ENCODE results near the gene CHST11. TPM values are rescaled to one million over a fixed set of nuclear protein-coding genes. Genes with fewer than 3 reads are reported as not detected.

The CHST11 gene
- total RNA-seq, 4 donors from 2014 or later: 20.8 to 56.7 (median 26.5) TPM

DNA sequence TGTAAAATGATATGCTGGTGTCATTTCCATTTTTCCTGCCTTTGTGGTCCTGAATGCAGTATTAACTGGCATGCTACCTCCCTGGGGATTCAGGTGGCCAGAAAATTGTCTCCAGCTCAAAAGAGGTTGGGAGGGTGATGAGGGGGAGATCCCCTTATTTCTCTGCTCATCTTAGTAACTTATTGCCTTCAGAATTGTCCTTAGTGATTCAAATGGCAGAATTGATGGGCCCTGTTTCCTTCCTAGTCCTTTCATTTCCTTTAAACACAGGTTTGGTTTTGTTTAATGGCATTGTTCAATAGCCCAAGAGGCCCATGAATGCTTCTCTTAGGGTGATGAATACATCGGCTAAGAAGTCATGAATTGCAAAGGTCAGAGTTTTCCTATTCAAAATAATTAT, 294.4 kb downstream of the CHST11 start:
- DNase-seq (ENCODE audit: low spot score in 2 of 2): no peak
- H3K36me3 ChIP-seq: no peaks in the 10 kb centered on the region
- 34 to 40% methylated on average over 1 of the region's 1 CpG for WGBS, 2 donors
- H3K4me3 ChIP-seq: no peak overlapping the region
- H3K9me3 ChIP-seq: no peaks in the 10 kb centered on the region
- no peak overlapping the region for H3K27ac ChIP-seq
- TF ChIP-seq, protein P1, sequence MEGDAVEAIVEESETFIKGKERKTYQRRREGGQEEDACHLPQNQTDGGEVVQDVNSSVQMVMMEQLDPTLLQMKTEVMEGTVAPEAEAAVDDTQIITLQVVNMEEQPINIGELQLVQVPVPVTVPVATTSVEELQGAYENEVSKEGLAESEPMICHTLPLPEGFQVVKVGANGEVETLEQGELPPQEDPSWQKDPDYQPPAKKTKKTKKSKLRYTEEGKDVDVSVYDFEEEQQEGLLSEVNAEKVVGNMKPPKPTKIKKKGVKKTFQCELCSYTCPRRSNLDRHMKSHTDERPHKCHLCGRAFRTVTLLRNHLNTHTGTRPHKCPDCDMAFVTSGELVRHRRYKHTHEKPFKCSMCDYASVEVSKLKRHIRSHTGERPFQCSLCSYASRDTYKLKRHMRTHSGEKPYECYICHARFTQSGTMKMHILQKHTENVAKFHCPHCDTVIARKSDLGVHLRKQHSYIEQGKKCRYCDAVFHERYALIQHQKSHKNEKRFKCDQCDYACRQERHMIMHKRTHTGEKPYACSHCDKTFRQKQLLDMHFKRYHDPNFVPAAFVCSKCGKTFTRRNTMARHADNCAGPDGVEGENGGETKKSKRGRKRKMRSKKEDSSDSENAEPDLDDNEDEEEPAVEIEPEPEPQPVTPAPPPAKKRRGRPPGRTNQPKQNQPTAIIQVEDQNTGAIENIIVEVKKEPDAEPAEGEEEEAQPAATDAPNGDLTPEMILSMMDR (IDR thresholded peaks at IDR 0.05): no peak
- no peak for TF ChIP-seq POLR2A (IDR thresholded peaks at IDR 0.05)
- no peak for TF ChIP-seq EP300 (IDR thresholded peaks at IDR 0.05)
- H3K27me3 ChIP-seq: no peaks in the 10 kb centered on the region
- peaks cover 0 to 18% (median 5%) of the 10 kb centered on the region in 4 donors for H3K4me1 ChIP-seq

DNA sequence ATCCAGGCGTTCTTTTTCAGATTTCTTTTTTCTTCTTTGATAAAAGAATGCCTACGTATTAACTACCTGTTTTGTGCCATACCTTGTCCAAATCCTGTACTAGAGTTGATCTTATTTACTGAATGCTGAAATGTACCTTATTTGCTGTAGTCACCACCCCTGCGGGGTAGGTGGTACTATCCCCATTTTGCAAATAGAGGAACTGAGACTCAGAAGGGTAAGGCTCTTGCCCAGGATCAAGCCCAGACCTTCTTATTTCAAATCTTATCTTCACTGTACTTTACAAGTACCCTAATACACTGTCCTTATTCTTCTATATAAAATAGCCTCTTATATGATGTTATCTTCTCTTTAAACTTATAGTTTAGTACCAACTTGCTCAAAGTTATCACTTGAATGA, 294.8 kb downstream of the CHST11 start:
- H3K9me3 ChIP-seq: no peaks in the 10 kb centered on the region
- WGBS, 2 donors: 74 to 83% methylated on average over 3 of the region's 3 CpGs
- no peak for DNase-seq (ENCODE audit: low spot score in 2 of 2)
- H3K36me3 ChIP-seq: no peaks in the 10 kb centered on the region
- TF ChIP-seq, protein P1 (IDR thresholded peaks at IDR 0.05): no peak
- TF ChIP-seq POLR2A (IDR thresholded peaks at IDR 0.05): no peak
- peaks cover 0 to 18% (median 5%) of the 10 kb centered on the region in 4 donors for H3K4me1 ChIP-seq
- no peak overlapping the region for H3K27ac ChIP-seq
- H3K4me3 ChIP-seq: no peak overlapping the region
- H3K27me3 ChIP-seq: no peaks in the 10 kb centered on the region

DNA sequence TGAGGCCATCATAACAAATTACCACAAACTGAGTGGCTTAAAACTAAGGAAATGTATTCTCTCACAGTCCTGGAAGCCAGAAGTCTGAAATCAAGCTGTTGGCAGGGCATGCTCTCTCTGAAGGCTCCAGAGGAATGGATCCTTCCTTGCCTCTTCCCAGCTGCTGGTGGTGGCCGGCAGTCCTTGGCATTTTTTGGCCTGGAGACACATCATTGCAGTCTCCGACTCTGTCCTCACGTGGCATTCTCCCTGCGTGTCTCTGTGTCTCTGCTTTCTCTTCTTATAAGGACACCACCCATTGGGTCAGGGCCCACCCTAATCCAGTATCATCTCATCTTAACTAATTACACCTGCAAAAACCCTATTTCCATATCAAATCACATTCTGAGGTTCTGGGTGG, 295.3 kb downstream of the CHST11 start:
- H3K27ac ChIP-seq: no peak overlapping the region
- no peaks in the 10 kb centered on the region for H3K27me3 ChIP-seq
- DNase-seq (ENCODE audit: low spot score in 2 of 2): no peak
- H3K4me1 ChIP-seq: peaks cover 0 to 18% (median 5%) of the 10 kb centered on the region in 4 donors
- no peak overlapping the region for H3K4me3 ChIP-seq
- H3K36me3 ChIP-seq: peaks cover 0 to 3% (median 0%) of the 10 kb centered on the region in 3 donors
- TF ChIP-seq POLR2A (IDR thresholded peaks at IDR 0.05) (no peak), EP300 (IDR thresholded peaks at IDR 0.05) (no peak)
- TF ChIP-seq, protein P1 (IDR thresholded peaks at IDR 0.05): no peak
- 96 to 98% methylated on average over 4 of the region's 4 CpGs for WGBS, 2 donors
- no peaks in the 10 kb centered on the region for H3K9me3 ChIP-seq

DNA sequence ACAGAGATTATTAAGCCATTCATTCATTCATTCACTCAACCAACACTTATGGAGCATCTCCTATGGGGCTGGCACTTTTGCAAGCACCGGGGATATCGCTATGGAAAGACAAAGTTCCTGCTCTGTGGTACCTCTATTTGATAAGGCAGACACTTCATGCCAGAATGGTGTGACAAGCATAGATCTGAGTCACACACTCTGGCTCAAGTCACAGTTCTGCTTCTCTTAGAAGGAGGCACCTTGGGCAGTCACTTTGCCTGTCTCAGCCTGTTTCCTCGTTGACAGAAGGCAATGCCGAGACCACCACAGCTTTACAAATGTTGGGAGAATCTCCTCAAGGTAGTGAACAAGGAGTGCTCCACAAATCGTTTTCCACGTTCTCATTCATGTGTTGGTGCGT, 296.1 kb downstream of the CHST11 start:
- no peak overlapping the region for H3K4me3 ChIP-seq
- no peak for TF ChIP-seq EP300 (IDR thresholded peaks at IDR 0.05)
- TF ChIP-seq POLR2A (IDR thresholded peaks at IDR 0.05): no peak
- TF ChIP-seq, protein P1 (IDR thresholded peaks at IDR 0.05): no peak
- WGBS, 2 donors: 95 to 96% methylated on average over 7 of the region's 7 CpGs
- H3K27ac ChIP-seq: no peak overlapping the region
- peaks cover 0 to 8% (median 0%) of the 10 kb centered on the region in 3 donors for H3K36me3 ChIP-seq
- H3K9me3 ChIP-seq: no peaks in the 10 kb centered on the region
- DNase-seq (ENCODE audit: low spot score in 2 of 2): no peak
- peaks cover 0 to 18% (median 5%) of the 10 kb centered on the region in 4 donors for H3K4me1 ChIP-seq
- H3K27me3 ChIP-seq: no peaks in the 10 kb centered on the region

DNA sequence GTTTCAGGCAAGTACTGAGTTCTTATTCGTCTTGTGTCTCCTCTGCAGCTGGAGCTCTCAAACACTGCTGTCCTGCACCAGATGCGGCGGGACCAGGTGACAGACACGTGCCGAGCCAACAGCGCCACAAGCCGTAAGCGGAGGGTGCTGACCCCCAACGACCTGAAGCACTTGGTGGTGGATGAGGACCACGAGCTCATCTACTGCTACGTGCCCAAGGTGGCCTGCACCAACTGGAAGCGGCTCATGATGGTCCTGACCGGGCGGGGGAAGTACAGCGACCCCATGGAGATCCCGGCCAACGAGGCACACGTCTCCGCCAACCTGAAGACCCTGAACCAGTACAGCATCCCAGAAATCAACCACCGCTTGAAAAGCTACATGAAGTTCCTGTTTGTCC, 300.2 kb downstream of the CHST11 start:
- DNase-seq (ENCODE audit: low spot score in 2 of 2): no peak
- Histone ChIP-seq H3K9me3 (no peaks in the 10 kb centered on the region), H3K27me3 (no peaks in the 10 kb centered on the region), H3K36me3 (peaks cover 0 to 8% (median 0%) of the 10 kb centered on the region in 3 donors), H3K27ac (no peak overlapping the region), H3K4me1 (no peaks in the 10 kb centered on the region), H3K4me3 (no peak overlapping the region)
- 94 to 97% methylated on average over 10 to 20 of the region's 20 CpGs for WGBS, 2 donors
- TF ChIP-seq EP300 (IDR thresholded peaks at IDR 0.05): no peak
- TF ChIP-seq POLR2A (IDR thresholded peaks at IDR 0.05): no peak
- TF ChIP-seq, protein P1 (IDR thresholded peaks at IDR 0.05): no peak
